Natural killer cell (primary cell): ENCODE results near the gene OBSCN. TPM values are rescaled to one million over a fixed set of nuclear protein-coding genes. Genes with fewer than 3 reads are reported as not detected.
A peak's percentile ranks its signal among the peaks of the same experiment; 100 is the strongest.

Experiments used
- ATAC-seq, 3 donors: fragments of 150-1000 bp in 2 of 3; fragments of 200-7000 bp in 1 of 3; cut with Tn5 transposase; 1 replicate in 1 of 3; 2 replicates in 2 of 3; pipeline ENCODE4 v1.10.0; 2021; ENCODE audit warnings: mild to moderate bottlenecking in 2 of 3, moderate library complexity in 2 of 3
- DNase-seq, 2 donors: peaks; one replicate each; pipeline versions ENCODE4 v3.0.0 to v3.0.0-alpha.2; 2013 to 2021; ENCODE audit warnings: mixed read lengths in 1 of 2
- H3K27ac ChIP-seq: one replicate; pipeline ENCODE4 v1.5.1; 2013; ENCODE audit warnings: mild to moderate bottlenecking, low read length
- H3K27me3 ChIP-seq: one replicate; pipeline ENCODE4 v1.6.1; 2013; ENCODE audit warnings: low read length; ENCODE audit not compliant: control insufficient read depth, insufficient read depth
- H3K36me3 ChIP-seq: one replicate; pipeline ENCODE4 v1.6.1; 2013; ENCODE audit warnings: low read length; ENCODE audit not compliant: control insufficient read depth, insufficient read depth
- H3K4me1 ChIP-seq: one replicate; pipeline ENCODE4 v1.6.1; 2013; ENCODE audit warnings: low read length; ENCODE audit not compliant: control insufficient read depth, insufficient read depth
- H3K4me3 ChIP-seq: one replicate; pipeline ENCODE4 v1.5.1; 2013; ENCODE audit warnings: low read length
- H3K9me3 ChIP-seq: one replicate; pipeline ENCODE4 v1.6.1; 2013; ENCODE audit warnings: low read length; ENCODE audit not compliant: control insufficient read depth, insufficient read depth
- H3K27ac Mint-ChIP-seq, 2 donors: one replicate each; pipeline ENCODE4 v1.8.0; 2022; ENCODE audit warnings: mild to moderate bottlenecking in 2 of 2, mixed read lengths in 2 of 2, moderate library complexity in 1 of 2
- H3K27me3 Mint-ChIP-seq, 2 donors: one replicate each; pipeline ENCODE4 v1.8.0; 2022; ENCODE audit warnings: low read depth in 2 of 2, mixed read lengths in 2 of 2
- H3K36me3 Mint-ChIP-seq: one replicate; pipeline ENCODE4 v1.8.0; 2022; ENCODE audit warnings: mixed read lengths
- H3K4me1 Mint-ChIP-seq, 2 donors: one replicate each; pipeline ENCODE4 v1.8.0; 2022; ENCODE audit warnings: mixed read lengths in 2 of 2
- H3K4me3 Mint-ChIP-seq: one replicate; pipeline ENCODE4 v1.8.0; 2022; ENCODE audit warnings: mild to moderate bottlenecking, moderate library complexity, mixed read lengths
- H3K9me3 Mint-ChIP-seq, 2 donors: one replicate each; pipeline ENCODE4 v1.8.0; 2022; ENCODE audit warnings: mixed read lengths in 2 of 2
- CTCF ChIP-seq: fragments of 200-600 bp; IDR thresholded peaks from one replicate; pipeline ENCODE4 v1.8.0; 2022; ENCODE audit warnings: antibody characterized with exemption
- WGBS: methylation state at CpG from one replicate; pipeline ENCODE4 v1.1.7; 2013; ENCODE audit warnings: missing lambda C conversion rate; ENCODE audit not compliant: insufficient coverage; 5-methylcytosine and 5-hydroxymethylcytosine counted together
- intact Hi-C: fragments of 100-400 bp; cut with micrococcal nuclease; formaldehyde crosslinking; loops from one replicate; pipeline ENCODE4 v1.14.2; 2022
- total RNA-seq, 4 donors: library from RNA; stranded (reverse); fragments of 120-200 nt in 1 of 4; gene quantifications; one replicate each; pipeline versions ENCODE4 v1.2.3 to v1.2.4, GENCODE V29; 2013 to 2022

Gene OBSCN
- total RNA-seq, 3 donors from 2014 or later (not counting 1 experiment from before 2014, with no cell fraction given): 9.6 to 30.0 (median 14.3) TPM

- no peak overlapping the region for H3K27ac Mint-ChIP-seq
- peaks cover 17% of the 10 kb centered on the region for H3K4me1 ChIP-seq
- ATAC-seq (no peak), DNase-seq (no peak)
- no peak overlapping the region for H3K4me3 Mint-ChIP-seq
- WGBS: 91% methylated on average over 25 of the region's 25 CpGs
- no peaks in the 10 kb centered on the region for H3K36me3 Mint-ChIP-seq
- no peaks in the 10 kb centered on the region for H3K9me3 Mint-ChIP-seq
- peaks cover 0 to 7% of the 10 kb centered on the region in 2 donors for H3K27me3 Mint-ChIP-seq
- no peaks in the 10 kb centered on the region for H3K36me3 ChIP-seq
- no peak overlapping the region for H3K4me3 ChIP-seq
- intact Hi-C loops: no loop called here
- peaks cover 15 to 41% of the 10 kb centered on the region in 2 donors for H3K4me1 Mint-ChIP-seq
- no peak for TF ChIP-seq CTCF
- peaks cover 4% of the 10 kb centered on the region for H3K27me3 ChIP-seq
- H3K27ac ChIP-seq: no peak overlapping the region
- no peaks in the 10 kb centered on the region for H3K9me3 ChIP-seq
Measured at GRCh38 chr1:228414511-228415211, 206.8 kb downstream of the OBSCN start.

- no peak overlapping the region for H3K27ac ChIP-seq
- no peaks in the 10 kb centered on the region for H3K9me3 Mint-ChIP-seq
- H3K4me1 ChIP-seq: peaks cover 17% of the 10 kb centered on the region
- no peaks in the 10 kb centered on the region for H3K36me3 Mint-ChIP-seq
- peak overlapping the region; percentile 99 for H3K4me3 Mint-ChIP-seq
- no peak for ATAC-seq
- DNase-seq: no peak
- H3K36me3 ChIP-seq: no peaks in the 10 kb centered on the region
- no peak overlapping the region for H3K4me3 ChIP-seq
- TF ChIP-seq CTCF: no peak
- H3K27me3 Mint-ChIP-seq: peaks cover 0 to 7% of the 10 kb centered on the region in 2 donors
- intact Hi-C loops: no loop called here
- peaks cover 15 to 38% of the 10 kb centered on the region in 2 donors for H3K4me1 Mint-ChIP-seq
- 87% methylated on average over 7 of the region's 7 CpGs for WGBS
- peaks cover 4% of the 10 kb centered on the region for H3K27me3 ChIP-seq
- H3K27ac Mint-ChIP-seq: peak overlapping the region in 1 of 2 donors; percentile 86
- H3K9me3 ChIP-seq: no peaks in the 10 kb centered on the region
Measured at GRCh38 chr1:228415221-228415620, 207.4 kb downstream of the OBSCN start.

GRCh38 chr1:228415853-228416216 lies 208.0 kb downstream of the OBSCN start:
- Histone ChIP-seq H3K27me3 (peaks cover 4% of the 10 kb centered on the region), H3K4me1 (peaks cover 17% of the 10 kb centered on the region), H3K27ac (no peak overlapping the region), H3K9me3 (no peaks in the 10 kb centered on the region), H3K4me3 (peak overlapping the region; percentile 42), H3K36me3 (no peaks in the 10 kb centered on the region)
- intact Hi-C loops: loop anchor here (1.0 kb wide), 1 partner anchor 10 kb away; the partner anchor contains the start of gene TRIM11
- no peaks in the 10 kb centered on the region for H3K9me3 Mint-ChIP-seq
- TF ChIP-seq CTCF: no peak
- ATAC-seq: peak in 2 of 3 donors; percentile 19 to 29
- DNase-seq: peak in 1 of 2 donors; percentile 33
- H3K4me1 Mint-ChIP-seq: peaks cover 15 to 32% of the 10 kb centered on the region in 2 donors
- H3K4me3 Mint-ChIP-seq: peak overlapping the region; percentile 99
- no peaks in the 10 kb centered on the region for H3K36me3 Mint-ChIP-seq
- 23% methylated on average over 23 of the region's 23 CpGs for WGBS
- H3K27me3 Mint-ChIP-seq: peaks cover 0 to 7% of the 10 kb centered on the region in 2 donors
- H3K27ac Mint-ChIP-seq: peak overlapping the region in 1 of 2 donors; percentile 86
